HUES6 (cell line): Measurements from ENCODE around the gene CNOT3.

ENCODE experiments used
- H3K27ac ChIP-seq: 2 replicates; pipeline ENCODE4 v1.7.0; 2013; ENCODE audit warnings: low read depth, mild to moderate bottlenecking, low read length, inconsistent platforms
- H3K27me3 ChIP-seq: 2 replicates; pipeline ENCODE4 v1.6.1; 2013; ENCODE audit warnings: low read length; ENCODE audit not compliant: control insufficient read depth, insufficient read depth
- H3K36me3 ChIP-seq: 2 replicates; pipeline ENCODE4 v1.6.1; 2013; ENCODE audit warnings: low read length; ENCODE audit not compliant: control insufficient read depth, insufficient read depth
- H3K4me1 ChIP-seq: 2 replicates; pipeline ENCODE4 v1.6.1; 2013; ENCODE audit warnings: low read length; ENCODE audit not compliant: control insufficient read depth, insufficient read depth
- H3K4me3 ChIP-seq: 2 replicates; pipeline ENCODE4 v1.5.1; 2013; ENCODE audit warnings: low read depth, low read length
- H3K9ac ChIP-seq: one replicate; pipeline ENCODE4 v1.6.1; 2013; ENCODE audit warnings: mild to moderate bottlenecking, low read length
- H3K9me3 ChIP-seq: 2 replicates; pipeline ENCODE4 v1.6.1; 2013; ENCODE audit warnings: low read depth, low read length; ENCODE audit not compliant: control insufficient read depth, insufficient read depth

The CNOT3 gene

GRCh38 chr19:54124393-54124792, 13.2 kb upstream of the CNOT3 start:
- Histone ChIP-seq H3K27ac (no peak overlapping the region), H3K9me3 (no peaks in the 10 kb centered on the region), H3K4me1 (no peaks in the 10 kb centered on the region), H3K27me3 (no peaks in the 10 kb centered on the region), H3K36me3 (peaks cover 96% of the 10 kb centered on the region), H3K4me3 (no peak overlapping the region), H3K9ac (no peak overlapping the region)

GRCh38 chr19:54125713-54126112, 11.8 kb upstream of the CNOT3 start:
- Histone ChIP-seq H3K9me3 (no peaks in the 10 kb centered on the region), H3K9ac (no peak overlapping the region), H3K4me3 (no peak overlapping the region), H3K4me1 (no peaks in the 10 kb centered on the region), H3K27me3 (no peaks in the 10 kb centered on the region), H3K36me3 (peaks cover 91% of the 10 kb centered on the region), H3K27ac (no peak overlapping the region)

- Histone ChIP-seq H3K9me3 (no peaks in the 10 kb centered on the region), H3K36me3 (peaks cover 86% of the 10 kb centered on the region), H3K27ac (no peak overlapping the region), H3K4me1 (no peaks in the 10 kb centered on the region), H3K27me3 (no peaks in the 10 kb centered on the region), H3K9ac (no peak overlapping the region), H3K4me3 (no peak overlapping the region)
These were observed 9.7 kb upstream of the CNOT3 start for GRCh38 chr19:54127688-54128440.

GRCh38 chr19:54128441-54128725, 9.2 kb upstream of the CNOT3 start:
- peaks cover 85% of the 10 kb centered on the region for H3K36me3 ChIP-seq
- H3K27ac ChIP-seq = no peak overlapping the region
- no peaks in the 10 kb centered on the region for H3K9me3 ChIP-seq
- H3K27me3 ChIP-seq = no peaks in the 10 kb centered on the region
- H3K4me3 ChIP-seq = no peak overlapping the region
- no peak overlapping the region for H3K9ac ChIP-seq
- no peaks in the 10 kb centered on the region for H3K4me1 ChIP-seq

- no peak overlapping the region for H3K4me3 ChIP-seq
- H3K9ac ChIP-seq = no peak overlapping the region
- H3K36me3 ChIP-seq = peaks cover 79% of the 10 kb centered on the region
- no peaks in the 10 kb centered on the region for H3K9me3 ChIP-seq
- H3K27me3 ChIP-seq = no peaks in the 10 kb centered on the region
- H3K4me1 ChIP-seq = no peaks in the 10 kb centered on the region
- H3K27ac ChIP-seq = no peak overlapping the region
These were observed 8.6 kb upstream of the CNOT3 start for GRCh38 chr19:54128796-54129616.

GRCh38 chr19:54129617-54129996, 8.0 kb upstream of the CNOT3 start:
- Histone ChIP-seq H3K4me3 (no peak overlapping the region), H3K27ac (no peak overlapping the region), H3K4me1 (no peaks in the 10 kb centered on the region), H3K27me3 (no peaks in the 10 kb centered on the region), H3K36me3 (peaks cover 73% of the 10 kb centered on the region), H3K9me3 (no peaks in the 10 kb centered on the region), H3K9ac (no peak overlapping the region)

GRCh38 chr19:54133312-54133956, 4.1 kb upstream of the CNOT3 start:
- H3K27ac ChIP-seq = no peak overlapping the region
- 0 out of 2 replicates have a peak, but pooled peaks cover 5% of the 10 kb centered on the region for H3K4me1 ChIP-seq
- H3K27me3 ChIP-seq = no peaks in the 10 kb centered on the region
- peaks cover 37% of the 10 kb centered on the region for H3K36me3 ChIP-seq
- no peak overlapping the region for H3K9ac ChIP-seq
- no peaks in the 10 kb centered on the region for H3K9me3 ChIP-seq
- no peak overlapping the region for H3K4me3 ChIP-seq

- Histone ChIP-seq H3K36me3 (peaks cover 35% of the 10 kb centered on the region), H3K4me3 (no peak overlapping the region), H3K27ac (no peak overlapping the region), H3K4me1 (0 out of 2 replicates have a peak, but pooled peaks cover 6% of the 10 kb centered on the region), H3K9ac (no peak overlapping the region), H3K27me3 (no peaks in the 10 kb centered on the region), H3K9me3 (no peaks in the 10 kb centered on the region)
These were observed 3.5 kb upstream of the CNOT3 start for GRCh38 chr19:54133957-54134590.

- H3K27ac ChIP-seq = no peak overlapping the region; the same call in 1 of the 2 replicates
- peaks cover 39% of the 10 kb centered on the region for H3K36me3 ChIP-seq
- H3K4me3 ChIP-seq = peak overlapping the region; percentile 66
- no peaks in the 10 kb centered on the region for H3K9me3 ChIP-seq
- H3K9ac ChIP-seq = peak overlapping the region; percentile 48
- H3K27me3 ChIP-seq = no peaks in the 10 kb centered on the region
- H3K4me1 ChIP-seq = peaks cover 9% of the 10 kb centered on the region; the same call in 1 of the 2 replicates
These were observed 1.3 kb upstream of the CNOT3 start for GRCh38 chr19:54136086-54136863.

- Histone ChIP-seq H3K27me3 (no peaks in the 10 kb centered on the region), H3K36me3 (peaks cover 39% of the 10 kb centered on the region), H3K27ac (no peak overlapping the region; the same call in 1 of the 2 replicates)
These were observed 481 bp upstream of the CNOT3 start for GRCh38 chr19:54136864-54137698.

More at GRCh38 chr19:54136864-54137698, 481 bp upstream of the CNOT3 start:
- Histone ChIP-seq H3K4me3 (peak overlapping the region; percentile 71), H3K9me3 (no peaks in the 10 kb centered on the region), H3K9ac (peak overlapping the region; percentile 93), H3K4me1 (peaks cover 9% of the 10 kb centered on the region; the same call in 1 of the 2 replicates)
